AG09319 (cell line): ENCODE measurements around the gene SASH3.

ENCODE experiments used
- DNase-seq: peaks from one replicate; pipeline ENCODE4 v3.0.0-alpha.2; 2010; ENCODE audit warnings: low read depth; ENCODE audit errors: extremely low read depth
- TF ChIP-seq, protein P1 (sequence below): IDR thresholded peaks from 2 replicates; pipeline ENCODE4 v1.5.1; 2011; ENCODE audit warnings: low read depth, mild to moderate bottlenecking, inconsistent platforms, low read length, moderate library complexity

SASH3 gene

GRCh38 chrX:129800186-129800585 is 20.4 kb downstream of the SASH3 start:
- TF ChIP-seq, protein P1, sequence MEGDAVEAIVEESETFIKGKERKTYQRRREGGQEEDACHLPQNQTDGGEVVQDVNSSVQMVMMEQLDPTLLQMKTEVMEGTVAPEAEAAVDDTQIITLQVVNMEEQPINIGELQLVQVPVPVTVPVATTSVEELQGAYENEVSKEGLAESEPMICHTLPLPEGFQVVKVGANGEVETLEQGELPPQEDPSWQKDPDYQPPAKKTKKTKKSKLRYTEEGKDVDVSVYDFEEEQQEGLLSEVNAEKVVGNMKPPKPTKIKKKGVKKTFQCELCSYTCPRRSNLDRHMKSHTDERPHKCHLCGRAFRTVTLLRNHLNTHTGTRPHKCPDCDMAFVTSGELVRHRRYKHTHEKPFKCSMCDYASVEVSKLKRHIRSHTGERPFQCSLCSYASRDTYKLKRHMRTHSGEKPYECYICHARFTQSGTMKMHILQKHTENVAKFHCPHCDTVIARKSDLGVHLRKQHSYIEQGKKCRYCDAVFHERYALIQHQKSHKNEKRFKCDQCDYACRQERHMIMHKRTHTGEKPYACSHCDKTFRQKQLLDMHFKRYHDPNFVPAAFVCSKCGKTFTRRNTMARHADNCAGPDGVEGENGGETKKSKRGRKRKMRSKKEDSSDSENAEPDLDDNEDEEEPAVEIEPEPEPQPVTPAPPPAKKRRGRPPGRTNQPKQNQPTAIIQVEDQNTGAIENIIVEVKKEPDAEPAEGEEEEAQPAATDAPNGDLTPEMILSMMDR = no peak
- DNase-seq = no peak

DNA sequence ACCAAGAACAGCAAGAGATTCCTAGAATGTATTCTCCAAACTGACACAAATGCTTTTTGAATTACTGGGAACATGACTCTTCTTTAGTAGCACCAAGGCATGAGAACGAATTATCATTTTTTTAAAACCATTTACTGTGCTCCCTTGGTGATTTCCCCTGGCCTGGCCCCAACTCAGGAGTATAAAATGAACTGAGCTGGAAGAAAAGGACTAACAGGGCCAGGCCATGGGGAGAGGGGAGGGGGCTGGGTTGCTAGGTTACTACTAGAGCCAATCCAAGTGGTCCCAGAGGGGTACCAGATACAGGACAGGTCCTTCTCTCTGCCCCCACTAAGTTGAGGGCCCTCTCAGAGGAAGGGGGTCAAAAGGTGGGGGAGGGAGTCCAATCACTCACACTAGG is 23.1 kb downstream of the SASH3 start:
- TF ChIP-seq, protein P1 = no peak
- no peak for DNase-seq

DNA sequence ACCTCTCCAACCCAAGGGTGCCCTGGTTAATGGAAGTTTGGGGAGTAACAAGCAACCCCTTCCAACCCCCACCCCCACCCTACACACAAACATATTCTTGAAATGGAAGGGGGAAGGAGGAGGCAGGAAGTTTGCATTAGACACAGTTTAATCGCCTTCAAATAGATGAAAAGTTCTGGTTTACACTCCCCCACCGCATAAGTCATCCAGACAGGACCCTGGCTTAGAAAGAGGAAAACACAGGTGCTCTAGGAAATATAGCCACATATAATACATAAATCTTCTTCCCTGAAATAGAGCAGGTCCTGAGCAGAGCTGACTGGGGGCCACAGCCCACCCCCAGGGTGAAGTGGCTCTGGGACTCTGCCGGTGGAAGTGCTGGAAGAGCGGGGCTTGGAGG is 25.1 kb downstream of the SASH3 start:
- TF ChIP-seq, protein P1 = no peak

GRCh38 chrX:129808158-129808828 is 28.5 kb downstream of the SASH3 start:
- TF ChIP-seq, protein P1 = no peak
- DNase-seq = no peak

More for the DNA sequence above, 25.1 kb downstream of the SASH3 start:
- DNase-seq = no peak

DNA sequence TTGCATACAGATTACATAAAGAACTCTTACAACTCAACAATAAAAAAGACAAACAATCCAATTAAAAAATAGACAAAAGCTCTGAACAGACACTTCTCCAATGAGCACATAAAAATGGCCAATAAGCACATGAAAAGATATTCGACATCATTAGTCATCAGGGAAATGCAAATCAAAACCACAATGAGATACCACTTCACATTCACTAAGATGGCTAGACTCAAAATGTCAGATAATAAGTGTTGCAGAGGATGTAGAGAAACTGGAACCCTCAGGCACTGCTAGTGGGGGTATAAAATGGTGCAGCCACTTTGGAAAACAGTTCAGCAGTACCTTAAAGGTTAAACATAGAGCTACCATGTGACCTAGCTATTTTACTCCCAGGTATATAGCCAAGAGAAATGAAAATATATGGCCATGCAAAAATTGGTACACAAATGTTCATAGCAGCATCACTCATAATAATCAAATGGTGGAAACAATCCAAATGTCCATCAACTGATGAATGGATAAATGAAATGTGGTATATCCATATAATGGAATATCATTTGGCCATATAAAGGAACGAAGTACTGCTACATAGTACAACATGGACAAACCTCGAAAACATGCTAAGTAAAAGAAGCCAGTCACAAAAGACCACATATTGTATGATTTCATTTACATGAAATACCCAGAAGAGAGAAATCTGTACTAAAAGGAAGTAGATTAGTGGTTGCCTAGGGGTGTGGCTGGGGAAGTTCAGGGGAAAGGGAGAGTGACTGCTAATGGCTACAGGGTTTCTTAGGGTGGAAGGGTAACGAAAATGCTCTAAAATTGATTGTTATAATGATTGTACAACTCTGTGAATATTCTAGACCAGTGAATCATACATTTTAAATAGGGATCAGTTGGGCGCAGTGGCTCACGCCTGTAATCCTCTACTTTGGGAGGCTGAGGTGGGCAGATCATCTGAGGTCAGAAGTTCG is 29.4 kb downstream of the SASH3 start:
- no peak for DNase-seq
- TF ChIP-seq, protein P1 = no peak

GRCh38 chrX:129813662-129814368 is 34.1 kb downstream of the SASH3 start:
- DNase-seq = no peak
- TF ChIP-seq, protein P1 = no peak
